Fibroblast of mammary gland (primary cell): ENCODE results near the gene KRT4.

Source experiments
- DNase-seq: peaks from one replicate; pipeline ENCODE4 v3.0.0-alpha.2; 2010; ENCODE audit warnings: low read depth
- H3K4me3 ChIP-seq: 2 replicates; pipeline ENCODE4 v1.5.1; 2011; ENCODE audit warnings: low read depth, mild to moderate bottlenecking, low read length, moderate library complexity; ENCODE audit not compliant: control insufficient read depth
- CTCF ChIP-seq: conservative IDR thresholded peaks from 2 replicates; pipeline ENCODE4 v1.5.1; 2011; ENCODE audit warnings: low read depth, low read length, inconsistent platforms; ENCODE audit not compliant: control insufficient read depth, insufficient read depth

KRT4 gene

GRCh38 chr12:52787324-52788191 lies 26.4 kb downstream of the KRT4 start:
- no peak for TF ChIP-seq CTCF
- DNase-seq: no peak
- no peak overlapping the region for H3K4me3 ChIP-seq

- H3K4me3 ChIP-seq: no peak overlapping the region
- TF ChIP-seq CTCF: no peak
- DNase-seq: no peak
Observed at GRCh38 chr12:52784909-52785308, 29.0 kb downstream of the KRT4 start.

GRCh38 chr12:52783563-52784316 lies 30.2 kb downstream of the KRT4 start:
- TF ChIP-seq CTCF: no peak
- no peak overlapping the region for H3K4me3 ChIP-seq
- DNase-seq: no peak

- TF ChIP-seq CTCF: no peak
- no peak overlapping the region for H3K4me3 ChIP-seq
- DNase-seq: no peak
Observed at GRCh38 chr12:52782502-52782901, 31.4 kb downstream of the KRT4 start.

GRCh38 chr12:52781399-52782082 lies 32.4 kb downstream of the KRT4 start:
- no peak for TF ChIP-seq CTCF
- no peak overlapping the region for H3K4me3 ChIP-seq

GRCh38 chr12:52779914-52780313 lies 34.0 kb downstream of the KRT4 start:
- no peak for TF ChIP-seq CTCF
- H3K4me3 ChIP-seq: no peak overlapping the region
- no peak for DNase-seq

More at GRCh38 chr12:52781399-52782082, 32.4 kb downstream of the KRT4 start:
- DNase-seq: no peak
